Parietal lobe (tissue), 1 donor: ENCODE data around the gene GFPT2. TPM values are rescaled to one million over a fixed set of nuclear protein-coding genes. Genes with fewer than 3 reads are reported as not detected.

Experiments
- total RNA-seq: library from RNA; depleted of rRNA; stranded (reverse); fragments of >200 nt; gene quantifications from one replicate; pipeline ENCODE4 v1.2.3, GENCODE V29; 2014

GFPT2 gene
- total RNA-seq: 18.5 TPM

DNA sequence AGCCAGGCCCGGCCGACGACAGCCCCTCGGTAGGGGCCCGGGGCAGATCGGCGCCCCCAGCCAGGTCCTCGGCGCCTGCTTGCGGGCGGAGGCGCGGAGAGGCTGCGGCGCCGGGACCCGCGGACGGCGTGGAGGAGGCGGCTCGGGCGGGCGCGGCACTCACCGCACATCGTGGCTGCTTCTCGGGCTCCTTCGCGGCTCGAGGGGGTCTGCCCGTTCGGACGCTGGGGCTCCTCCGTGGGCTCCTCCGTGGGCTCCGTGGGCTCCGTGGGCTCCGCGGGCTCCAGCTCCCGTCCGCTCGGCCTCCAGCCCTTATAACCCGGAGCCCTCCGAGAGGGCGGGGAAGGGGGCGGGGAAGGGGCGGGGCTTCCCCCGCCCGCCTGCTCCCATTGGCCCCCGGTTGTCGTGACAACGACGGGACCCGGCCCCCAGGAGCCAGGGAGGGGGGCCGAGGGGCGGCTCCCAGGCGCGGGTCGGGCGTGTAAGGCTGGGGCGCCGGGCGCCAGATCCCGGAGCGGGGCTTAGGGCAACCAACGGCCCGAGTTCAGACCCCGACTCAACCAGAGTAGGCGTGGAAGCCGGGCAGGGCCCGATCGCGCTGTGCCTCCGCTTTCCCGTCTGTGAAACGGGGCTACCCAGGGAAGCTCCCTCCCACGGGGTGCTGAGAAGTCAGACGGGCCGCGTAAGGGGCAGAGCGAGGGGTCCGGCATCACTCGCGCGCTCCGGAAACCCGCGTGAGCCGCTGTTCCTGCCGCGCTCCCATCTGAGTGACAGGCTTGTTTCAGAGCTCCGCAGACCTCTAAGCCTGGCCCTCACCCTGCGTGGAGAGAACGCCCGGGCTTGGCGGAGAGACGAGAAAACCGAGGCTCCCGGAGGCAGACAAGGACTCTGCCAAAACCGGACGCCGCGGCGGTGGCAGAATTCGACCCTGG lies at the start of gene GFPT2:
Gene GFPT2, minus strand, starts transcription at position 289 of the 932 bp plus-strand sequence. Its CDS starts 119 bp downstream, at position 170.

DNA sequence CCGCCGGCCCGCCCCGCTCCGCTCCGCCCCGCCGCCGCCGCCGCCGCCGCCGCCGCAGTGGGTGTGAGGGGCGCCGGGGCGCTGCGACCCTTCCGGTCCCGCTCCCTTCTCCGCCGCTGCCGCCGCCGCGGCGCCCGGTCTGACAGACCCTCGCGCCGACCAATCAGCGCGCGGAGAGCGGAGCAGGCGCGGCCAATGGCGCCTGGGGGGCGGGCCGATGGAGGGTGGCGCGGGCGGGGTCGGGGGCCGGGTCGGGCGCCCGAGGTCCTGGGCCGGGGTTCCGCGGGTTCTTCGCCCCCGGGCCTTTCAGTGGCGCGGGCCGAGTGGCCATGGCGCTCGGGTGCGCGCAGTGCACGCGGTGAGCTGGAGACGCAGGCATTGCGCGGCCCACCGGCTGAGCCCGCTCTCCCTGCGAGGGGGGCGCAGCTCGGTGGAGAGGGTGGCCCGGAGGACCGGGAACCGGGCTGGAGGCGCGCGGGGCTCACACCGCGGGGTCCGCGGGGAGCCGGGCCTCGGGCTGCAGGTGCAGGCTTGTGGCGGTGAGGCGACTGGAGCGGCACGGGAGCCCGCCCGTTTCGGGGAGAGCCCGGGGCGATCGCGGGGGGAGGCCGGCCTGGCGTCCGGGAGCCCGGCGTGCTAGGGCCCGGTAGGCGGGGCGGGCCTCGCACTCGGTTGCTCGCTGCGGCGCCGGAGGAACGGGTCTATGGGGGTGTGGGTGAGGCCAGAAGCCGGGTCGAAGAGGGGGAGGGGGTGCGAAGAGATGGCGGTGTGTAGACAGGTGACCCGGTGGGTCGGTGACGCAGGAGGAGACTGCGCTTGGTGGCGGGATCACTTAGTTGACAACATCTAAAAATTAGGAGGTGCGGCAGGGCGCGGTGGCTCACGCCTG lies 60.9 kb downstream of the GFPT2 start, which contains the start of gene MAPK9:
Gene MAPK9, minus strand, starts transcription at position 141 of the 889 bp plus-strand sequence. CDS start 11,522 bp downstream, outside the sequence.

Other genes starting within 250 kb of the GFPT2 start
- 33.8 TPM for gene RASGEF1C, start 144.1 kb downstream of the GFPT2 start, total RNA-seq
- gene MAPK9, start 61.3 kb downstream of the GFPT2 start, total RNA-seq: 92.6 TPM
- gene CNOT6, start 141.0 kb upstream of the GFPT2 start, total RNA-seq: 52.3 TPM
- not detected for gene SCGB3A1, start 238.2 kb upstream of the GFPT2 start, total RNA-seq